Trophoblast cell (in vitro differentiated cells and primary cell): ENCODE results near the gene SCN5A.

Source experiments
- DNase-seq, 2 donors: peaks; one replicate each; pipeline ENCODE4 v3.0.0-alpha.2; 2016
- H2AFZ ChIP-seq: 2 replicates; pipeline ENCODE4 v1.6.1; 2013; ENCODE audit warnings: low read length, moderate library complexity, mild to moderate bottlenecking; ENCODE audit not compliant: insufficient read depth, poor library complexity
- H2AK5ac ChIP-seq: 2 replicates; pipeline ENCODE4 v1.6.1; 2013; ENCODE audit warnings: mild to moderate bottlenecking, low read length
- H2BK120ac ChIP-seq: 2 replicates; pipeline ENCODE4 v1.6.1; 2013; ENCODE audit warnings: low read length, mild to moderate bottlenecking, moderate library complexity; ENCODE audit not compliant: insufficient read depth, poor library complexity
- H2BK12ac ChIP-seq: 2 replicates; pipeline ENCODE4 v1.6.1; 2013; ENCODE audit warnings: mild to moderate bottlenecking, low read length, moderate library complexity
- H2BK5ac ChIP-seq: 2 replicates; pipeline ENCODE4 v1.6.1; 2013; ENCODE audit warnings: low read length, low read depth, moderate library complexity, mild to moderate bottlenecking; ENCODE audit not compliant: poor library complexity
- H3K14ac ChIP-seq: 2 replicates; pipeline ENCODE4 v1.6.1; 2013; ENCODE audit warnings: mild to moderate bottlenecking, low read length
- H3K18ac ChIP-seq: 2 replicates; pipeline ENCODE4 v1.6.1; 2013; ENCODE audit warnings: mild to moderate bottlenecking, low read length
- H3K23ac ChIP-seq: 2 replicates; pipeline ENCODE4 v1.6.1; 2013; ENCODE audit warnings: low read length
- H3K27ac ChIP-seq: 2 replicates; pipeline ENCODE4 v1.5.1; 2013; ENCODE audit warnings: low read depth, mild to moderate bottlenecking, inconsistent platforms, low read length, moderate library complexity
- H3K27me3 ChIP-seq: 2 replicates; pipeline ENCODE4 v1.6.1; 2013; ENCODE audit warnings: inconsistent platforms, mild to moderate bottlenecking, low read length, moderate library complexity; ENCODE audit not compliant: insufficient read depth
- H3K36me3 ChIP-seq, 2 experiments: 1 replicate in 1 of 2; 2 replicates in 1 of 2; pipeline ENCODE4 v1.6.1; 2013; ENCODE audit warnings: low read length in 2 of 2, mild to moderate bottlenecking in 2 of 2, moderate library complexity in 1 of 2; ENCODE audit not compliant: insufficient read depth in 2 of 2, control insufficient read depth in 1 of 2
- H3K4ac ChIP-seq: 2 replicates; pipeline ENCODE4 v1.6.1; 2013; ENCODE audit warnings: low read depth, mild to moderate bottlenecking, low read length, moderate library complexity
- H3K4me1 ChIP-seq, 2 experiments: 1 replicate in 1 of 2; 2 replicates in 1 of 2; pipeline ENCODE4 v1.6.1; 2013; ENCODE audit warnings: low read length in 2 of 2, mild to moderate bottlenecking in 2 of 2, moderate library complexity in 1 of 2; ENCODE audit not compliant: insufficient read depth in 2 of 2, control insufficient read depth in 1 of 2
- H3K4me2 ChIP-seq: 2 replicates; pipeline ENCODE4 v1.6.1; 2013; ENCODE audit warnings: inconsistent platforms, mild to moderate bottlenecking, low read length, moderate library complexity
- H3K4me3 ChIP-seq: 2 replicates; pipeline ENCODE4 v1.5.1; 2013; ENCODE audit warnings: mild to moderate bottlenecking, low read depth, low read length, inconsistent platforms
- H3K79me1 ChIP-seq: one replicate; pipeline ENCODE4 v1.6.1; 2013; ENCODE audit warnings: low read length
- H3K79me2 ChIP-seq: 2 replicates; pipeline ENCODE4 v1.6.1; 2013; ENCODE audit warnings: low read length, mild to moderate bottlenecking; ENCODE audit not compliant: control insufficient read depth, insufficient read depth, poor library complexity
- H3K9ac ChIP-seq: 2 replicates; pipeline ENCODE4 v1.6.1; 2013; ENCODE audit warnings: mild to moderate bottlenecking, low read length
- H3K9me3 ChIP-seq: 2 replicates; pipeline ENCODE4 v1.6.1; 2013; ENCODE audit warnings: low read depth, mild to moderate bottlenecking, control low read depth, inconsistent platforms, low read length; ENCODE audit not compliant: insufficient read depth
- H4K12ac ChIP-seq: 2 replicates; pipeline ENCODE4 v1.6.1; 2013; ENCODE audit warnings: low read depth, mild to moderate bottlenecking, low read length, moderate library complexity
- H4K8ac ChIP-seq: 2 replicates; pipeline ENCODE4 v1.6.1; 2013; ENCODE audit warnings: low read depth, mild to moderate bottlenecking, low read length, moderate library complexity
- H4K91ac ChIP-seq: one replicate; pipeline ENCODE4 v1.6.1; 2013; ENCODE audit warnings: low read depth, mild to moderate bottlenecking, low read length, moderate library complexity
- WGBS: extraction: QIAGEN DNeasy Blood & Tissue Kit; methylation state at CpG from one replicate; pipeline ENCODE4 v1.1.7; 2013; ENCODE audit warnings: missing lambda C conversion rate; ENCODE audit not compliant: insufficient read length, insufficient coverage; ENCODE audit errors: extremely low coverage; 5-methylcytosine and 5-hydroxymethylcytosine counted together

SCN5A gene

GRCh38 chr3:38583688-38584087 lies 65.8 kb downstream of the SCN5A start:
- no peak overlapping the region for H2AK5ac ChIP-seq
- H2BK5ac ChIP-seq: no peak overlapping the region
- no peak overlapping the region for H3K4me3 ChIP-seq
- no peak overlapping the region for H2BK120ac ChIP-seq
- H3K18ac ChIP-seq: no peak overlapping the region
- H3K4me2 ChIP-seq: no peak overlapping the region
- H4K91ac ChIP-seq: no peak overlapping the region
- no peaks in the 10 kb centered on the region for H3K79me2 ChIP-seq
- H3K14ac ChIP-seq: no peak overlapping the region
- no peak overlapping the region for H2AFZ ChIP-seq
- no peak overlapping the region for H4K12ac ChIP-seq
- no peaks in the 10 kb centered on the region for H3K36me3 ChIP-seq
- no peak overlapping the region for H3K27ac ChIP-seq
- H3K9me3 ChIP-seq: peaks cover 2% of the 10 kb centered on the region
- H3K4me1 ChIP-seq: no peaks in the 10 kb centered on the region
- no CpG with 5 or more reads among the region's 6 CpGs for WGBS
- H2BK12ac ChIP-seq: no peak overlapping the region
- no peak overlapping the region for H3K9ac ChIP-seq
- no peaks in the 10 kb centered on the region for H3K79me1 ChIP-seq
- H3K27me3 ChIP-seq: no peaks in the 10 kb centered on the region
- no peak overlapping the region for H3K4ac ChIP-seq
- H4K8ac ChIP-seq: no peak overlapping the region
- H3K23ac ChIP-seq: no peak overlapping the region
- DNase-seq: no peak

- H3K4me3 ChIP-seq: no peak overlapping the region
- H4K91ac ChIP-seq: no peak overlapping the region
- H3K4me2 ChIP-seq: no peak overlapping the region
- H3K14ac ChIP-seq: no peak overlapping the region
- H2AFZ ChIP-seq: no peak overlapping the region
- H2BK12ac ChIP-seq: no peak overlapping the region
- H2AK5ac ChIP-seq: no peak overlapping the region
- no peaks in the 10 kb centered on the region for H3K79me2 ChIP-seq
- WGBS: no CpG with 5 or more reads among the region's 8 CpGs
- no peak overlapping the region for H4K12ac ChIP-seq
- H2BK5ac ChIP-seq: no peak overlapping the region
- H3K23ac ChIP-seq: no peak overlapping the region
- H3K4ac ChIP-seq: no peak overlapping the region
- no peak overlapping the region for H3K9ac ChIP-seq
- no peaks in the 10 kb centered on the region for H3K79me1 ChIP-seq
- H3K36me3 ChIP-seq: no peaks in the 10 kb centered on the region
- H3K27ac ChIP-seq: no peak overlapping the region
- peaks cover 2% of the 10 kb centered on the region for H3K9me3 ChIP-seq
- no peak for DNase-seq
- H3K27me3 ChIP-seq: no peaks in the 10 kb centered on the region
- no peak overlapping the region for H4K8ac ChIP-seq
- H3K4me1 ChIP-seq: no peaks in the 10 kb centered on the region
- H2BK120ac ChIP-seq: no peak overlapping the region
- H3K18ac ChIP-seq: no peak overlapping the region
Observed at GRCh38 chr3:38582941-38583645, 66.4 kb downstream of the SCN5A start.

GRCh38 chr3:38582316-38582715 lies 67.2 kb downstream of the SCN5A start:
- Histone ChIP-seq H4K8ac (no peak overlapping the region), H3K27ac (no peak overlapping the region), H3K79me1 (no peaks in the 10 kb centered on the region), H3K79me2 (no peaks in the 10 kb centered on the region), H3K4me3 (no peak overlapping the region), H3K4me1 (no peaks in the 10 kb centered on the region), H3K27me3 (no peaks in the 10 kb centered on the region), H3K23ac (no peak overlapping the region), H3K4me2 (no peak overlapping the region), H3K9me3 (peaks cover 2% of the 10 kb centered on the region), H2AK5ac (no peak overlapping the region), H2BK12ac (no peak overlapping the region), H4K91ac (no peak overlapping the region), H4K12ac (no peak overlapping the region), H3K9ac (no peak overlapping the region), H2BK120ac (no peak overlapping the region), H3K4ac (no peak overlapping the region), H3K14ac (no peak overlapping the region), H3K36me3 (no peaks in the 10 kb centered on the region), H3K18ac (no peak overlapping the region), H2BK5ac (no peak overlapping the region), H2AFZ (no peak overlapping the region)
- WGBS: no CpG with 5 or more reads among the region's 6 CpGs
- no peak for DNase-seq

GRCh38 chr3:38581774-38582173 lies 67.7 kb downstream of the SCN5A start:
- Histone ChIP-seq H2BK5ac (no peak overlapping the region), H3K4me1 (no peaks in the 10 kb centered on the region), H3K9me3 (peaks cover 5% of the 10 kb centered on the region), H2BK12ac (no peak overlapping the region), H3K9ac (no peak overlapping the region), H3K23ac (no peak overlapping the region), H3K4ac (no peak overlapping the region), H3K36me3 (no peaks in the 10 kb centered on the region), H2AK5ac (no peak overlapping the region), H3K14ac (no peak overlapping the region), H3K79me1 (no peaks in the 10 kb centered on the region), H4K8ac (no peak overlapping the region), H3K4me2 (no peak overlapping the region), H4K12ac (no peak overlapping the region), H3K18ac (no peak overlapping the region), H2BK120ac (no peak overlapping the region), H3K27me3 (no peaks in the 10 kb centered on the region), H3K79me2 (no peaks in the 10 kb centered on the region), H3K4me3 (no peak overlapping the region), H4K91ac (no peak overlapping the region), H2AFZ (no peak overlapping the region), H3K27ac (no peak overlapping the region)
- WGBS: no CpG with 5 or more reads among the region's 2 CpGs
- DNase-seq: no peak
